ENCODE results near the gene FLOT1.

- TF ChIP-seq EZH2 (IDR thresholded peaks at IDR 0.05) (no peak), POLR2AphosphoS5 (IDR thresholded peaks at IDR 0.05; ENCODE audit: borderline replicate concordance, low read depth, low read length) (peak; percentile 97), FOXP2 (optimal IDR thresholded peaks at IDR 0.05; ENCODE audit: control extremely low read depth, extremely low read length, insufficient read depth) (no peak)
These were observed 22.4 kb downstream of the FLOT1 start, which contains the start of gene TUBB for GRCh38 chr6:30719791-30720737.

All from SK-N-MC (cell line).